HEK293 (cell line): Measurements from ENCODE around the gene OMA1.

ENCODE experiments used
- CTCF ChIA-PET: fragments of 350-600 bp; formaldehyde crosslinking; extraction: SDS; loops from one replicate; lab custom pipeline; 2021; ENCODE audit warnings: antibody characterized with exemption; lab: Yijun Ruan, JAX
- POLR2A ChIA-PET: fragments of 300-600 bp; formaldehyde crosslinking; extraction: SDS; loops from one replicate; lab custom pipeline; 2020; ENCODE audit warnings: antibody characterized with exemption, inconsistent platforms; lab: Yijun Ruan, JAX
- H3K27ac ChIP-seq: fragments of 200-500 bp; sonication (Bioruptor generic); 2 replicates; pipeline ENCODE4 v1.5.1; 2014; ENCODE audit warnings: low read depth, low read length, control low read depth, inconsistent platforms; ENCODE audit errors: extremely low read depth
- H3K36me3 ChIP-seq, 2 experiments: fragments of 200-500 bp in 1 of 2; sonication (Bioruptor generic) in 1 of 2; 1 replicate in 1 of 2; 2 replicates in 1 of 2; pipeline ENCODE4 v1.5.1; 2014 to 2017; ENCODE audit warnings: inconsistent platforms in 2 of 2, low read length in 2 of 2; ENCODE audit not compliant: control insufficient read depth in 2 of 2, insufficient read depth in 1 of 2
- H3K4me1 ChIP-seq: fragments of 200-500 bp; sonication (Bioruptor generic); 2 replicates; pipeline ENCODE4 v1.5.1; 2014; ENCODE audit warnings: mild to moderate bottlenecking, low read length, inconsistent platforms; ENCODE audit not compliant: control insufficient read depth, insufficient read depth
- H3K4me3 ChIP-seq: 2 replicates; pipeline ENCODE4 v1.5.1; 2011; ENCODE audit warnings: low read depth, mild to moderate bottlenecking, control low read depth, low read length, moderate library complexity
- H3K9me3 ChIP-seq: fragments of 200-500 bp; sonication (Bioruptor generic); 2 replicates; pipeline ENCODE4 v1.5.1; 2014; ENCODE audit warnings: low read depth, low read length, inconsistent platforms; ENCODE audit not compliant: control insufficient read depth, insufficient read depth
- HOXA7 ChIP-seq: sonication (generic); formaldehyde crosslinking; IDR thresholded peaks from 2 replicates; pipeline ENCODE4 v1.8.1; 2022; ENCODE audit warnings: missing genetic modification reagents, borderline replicate concordance
- HOXC10 ChIP-seq: sonication (generic); formaldehyde crosslinking; IDR thresholded peaks from 2 replicates; pipeline ENCODE4 v1.8.1; 2023; ENCODE audit warnings: mild to moderate bottlenecking, missing genetic modification reagents
- KLF7 ChIP-seq: fragments of 450-650 bp; formaldehyde crosslinking; IDR thresholded peaks from 2 replicates; pipeline ENCODE4 v1.5.1; 2016; ENCODE audit warnings: missing biosample characterization, missing genetic modification characterization, borderline replicate concordance
- KLF8 ChIP-seq: fragments of 450-650 bp; formaldehyde crosslinking; IDR thresholded peaks from 2 replicates; pipeline ENCODE4 v1.5.1; 2016; ENCODE audit warnings: missing biosample characterization, missing genetic modification characterization
- MZF1 ChIP-seq: fragments of 450-650 bp; formaldehyde crosslinking; IDR thresholded peaks from 2 replicates; pipeline ENCODE4 v1.5.1; 2017; ENCODE audit warnings: missing biosample characterization, missing genetic modification characterization, borderline replicate concordance
- RBAK ChIP-seq: fragments of 450-650 bp; formaldehyde crosslinking; IDR thresholded peaks from 2 replicates; pipeline ENCODE4 v1.5.1; 2016; ENCODE audit warnings: missing biosample characterization, missing genetic modification characterization
- YY1 ChIP-seq: fragments of 450-650 bp; formaldehyde crosslinking; IDR thresholded peaks from 2 replicates; pipeline ENCODE4 v1.5.1; 2018; ENCODE audit warnings: missing biosample characterization, missing genetic modification characterization
- ZBTB17 ChIP-seq: fragments of 450-650 bp; formaldehyde crosslinking; IDR thresholded peaks from 2 replicates; pipeline ENCODE4 v1.5.1; 2016; ENCODE audit warnings: missing biosample characterization, missing genetic modification characterization
- ZEB2 ChIP-seq: fragments of 450-650 bp; formaldehyde crosslinking; IDR thresholded peaks from 2 replicates; pipeline ENCODE4 v1.5.1; 2016; ENCODE audit warnings: missing biosample characterization, missing genetic modification characterization
- ZNF155 ChIP-seq: fragments of 450-650 bp; formaldehyde crosslinking; IDR thresholded peaks from 2 replicates; pipeline ENCODE4 v1.5.1; 2016; ENCODE audit warnings: missing biosample characterization, missing genetic modification characterization
- ZNF175 ChIP-seq: fragments of 450-650 bp; formaldehyde crosslinking; IDR thresholded peaks from 2 replicates; pipeline ENCODE4 v1.5.1; 2016; ENCODE audit warnings: missing biosample characterization, missing genetic modification characterization
- ZNF266 ChIP-seq: fragments of 450-650 bp; formaldehyde crosslinking; IDR thresholded peaks from 2 replicates; pipeline ENCODE4 v1.5.1; 2016; ENCODE audit warnings: missing biosample characterization, missing genetic modification characterization, low read depth
- ZNF324 ChIP-seq: fragments of 450-650 bp; formaldehyde crosslinking; IDR thresholded peaks from 2 replicates; pipeline ENCODE4 v1.5.1; 2016; ENCODE audit warnings: missing biosample characterization, missing genetic modification characterization
- ZNF335 ChIP-seq: fragments of 450-650 bp; formaldehyde crosslinking; conservative IDR thresholded peaks from 2 replicates; pipeline ENCODE4 v1.5.1; 2016; ENCODE audit warnings: missing biosample characterization, missing genetic modification characterization
- ZNF350 ChIP-seq: fragments of 450-650 bp; formaldehyde crosslinking; IDR thresholded peaks from 2 replicates; pipeline ENCODE4 v1.5.0; 2017; ENCODE audit warnings: missing biosample characterization, mild to moderate bottlenecking, missing genetic modification characterization
- ZNF37A ChIP-seq: fragments of 450-650 bp; IDR thresholded peaks from 2 replicates; pipeline ENCODE4 v1.5.1; 2018; ENCODE audit warnings: missing biosample characterization, missing genetic modification characterization
- ZNF404 ChIP-seq: fragments of 450-650 bp; formaldehyde crosslinking; IDR thresholded peaks from 2 replicates; pipeline ENCODE4 v1.5.1; 2017; ENCODE audit warnings: missing biosample characterization, missing genetic modification characterization
- ZNF426 ChIP-seq: fragments of 450-650 bp; formaldehyde crosslinking; IDR thresholded peaks from 2 replicates; pipeline ENCODE4 v1.5.1; 2017; ENCODE audit warnings: missing biosample characterization, missing genetic modification characterization, mild to moderate bottlenecking, inconsistent platforms, moderate library complexity
- ZNF473 ChIP-seq: fragments of 450-650 bp; formaldehyde crosslinking; IDR thresholded peaks from 2 replicates; pipeline ENCODE4 v1.5.1; 2017; ENCODE audit warnings: missing biosample characterization, missing genetic modification characterization
- ZNF677 ChIP-seq: fragments of 450-650 bp; IDR thresholded peaks from 2 replicates; pipeline ENCODE4 v1.5.0; 2018; ENCODE audit warnings: missing biosample characterization, mild to moderate bottlenecking, missing genetic modification characterization, moderate library complexity
- ZNF76 ChIP-seq: fragments of 450-650 bp; formaldehyde crosslinking; IDR thresholded peaks from 2 replicates; pipeline ENCODE4; 2016; ENCODE audit warnings: low read depth, missing biosample characterization, missing genetic modification characterization, borderline replicate concordance
- ZNF830 ChIP-seq: fragments of 450-650 bp; IDR thresholded peaks from 2 replicates; pipeline ENCODE4 v1.5.0; 2018; ENCODE audit warnings: missing biosample characterization, missing genetic modification characterization, low read depth, mild to moderate bottlenecking, moderate library complexity
- TF ChIP-seq, protein P1 (sequence below): fragments of 450-650 bp; formaldehyde crosslinking; IDR thresholded peaks from 2 replicates; pipeline ENCODE4 v1.5.1; 2016; ENCODE audit warnings: missing biosample characterization, missing genetic modification characterization
- TF ChIP-seq, protein P2 (sequence below): fragments of 450-650 bp; formaldehyde crosslinking; IDR thresholded peaks from 2 replicates; pipeline ENCODE4 v1.5.1; 2016; ENCODE audit warnings: missing biosample characterization, missing genetic modification characterization
- TF ChIP-seq, protein P3 (sequence below): fragments of 450-650 bp; formaldehyde crosslinking; IDR thresholded peaks from 2 replicates; pipeline ENCODE4; 2016; ENCODE audit warnings: missing biosample characterization, missing genetic modification characterization
- TF ChIP-seq, protein P4 (sequence below): fragments of 450-650 bp; formaldehyde crosslinking; IDR thresholded peaks from 2 replicates; pipeline ENCODE4 v1.5.1; 2016; ENCODE audit warnings: missing biosample characterization, missing genetic modification characterization
- TF ChIP-seq, protein P5 (sequence below): fragments of 450-650 bp; formaldehyde crosslinking; IDR thresholded peaks from 2 replicates; pipeline ENCODE4 v1.5.1; 2016; ENCODE audit warnings: missing biosample characterization, missing genetic modification characterization

The OMA1 gene

DNA sequence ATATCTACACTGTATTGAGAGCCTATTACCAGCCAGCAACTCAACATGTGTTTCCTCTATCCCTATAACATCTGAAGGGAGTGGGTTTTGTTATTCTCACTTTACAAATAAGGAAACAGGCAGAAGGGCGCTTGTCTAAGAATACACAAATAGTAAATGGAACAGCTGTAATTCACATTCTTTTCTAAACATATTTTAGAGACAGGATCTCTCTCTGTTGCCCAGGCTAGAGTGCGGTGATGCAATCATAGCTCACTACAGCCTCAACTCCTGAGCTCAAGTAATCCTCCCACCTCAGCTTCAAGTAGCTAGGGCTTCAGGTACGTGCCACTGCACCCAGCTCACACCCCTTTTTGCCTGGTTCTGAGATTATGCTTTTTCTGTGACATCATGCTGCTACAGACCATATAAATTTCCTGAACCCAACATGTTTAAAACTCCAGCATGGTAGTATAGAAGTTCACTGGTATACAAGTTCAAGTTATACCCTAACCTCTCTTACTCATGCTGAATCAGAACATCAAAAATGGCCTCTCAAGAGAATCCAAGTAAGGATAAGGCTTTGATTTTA lies 39.1 kb upstream of the OMA1 start:
- Histone ChIP-seq H3K4me1 (no peaks in the 10 kb centered on the region), H3K4me3 (no peak overlapping the region), H3K27ac (no peak overlapping the region), H3K36me3 (no peaks in the 10 kb centered on the region), H3K9me3 (no peaks in the 10 kb centered on the region)
- TF ChIP-seq HOXA7 (CRISPR knock-in tag) (no peak), ZNF37A (tag by site-specific recombination) (no peak), ZNF350 (tag by site-specific recombination) (no peak), ZNF155 (tag by site-specific recombination) (no peak), ZBTB17 (tag by site-specific recombination) (no peak), ZNF426 (no peak), ZEB2 (tag by site-specific recombination) (no peak), ZNF335 (tag by site-specific recombination) (no peak), RBAK (tag by site-specific recombination) (no peak)
- TF ChIP-seq, protein P1, sequence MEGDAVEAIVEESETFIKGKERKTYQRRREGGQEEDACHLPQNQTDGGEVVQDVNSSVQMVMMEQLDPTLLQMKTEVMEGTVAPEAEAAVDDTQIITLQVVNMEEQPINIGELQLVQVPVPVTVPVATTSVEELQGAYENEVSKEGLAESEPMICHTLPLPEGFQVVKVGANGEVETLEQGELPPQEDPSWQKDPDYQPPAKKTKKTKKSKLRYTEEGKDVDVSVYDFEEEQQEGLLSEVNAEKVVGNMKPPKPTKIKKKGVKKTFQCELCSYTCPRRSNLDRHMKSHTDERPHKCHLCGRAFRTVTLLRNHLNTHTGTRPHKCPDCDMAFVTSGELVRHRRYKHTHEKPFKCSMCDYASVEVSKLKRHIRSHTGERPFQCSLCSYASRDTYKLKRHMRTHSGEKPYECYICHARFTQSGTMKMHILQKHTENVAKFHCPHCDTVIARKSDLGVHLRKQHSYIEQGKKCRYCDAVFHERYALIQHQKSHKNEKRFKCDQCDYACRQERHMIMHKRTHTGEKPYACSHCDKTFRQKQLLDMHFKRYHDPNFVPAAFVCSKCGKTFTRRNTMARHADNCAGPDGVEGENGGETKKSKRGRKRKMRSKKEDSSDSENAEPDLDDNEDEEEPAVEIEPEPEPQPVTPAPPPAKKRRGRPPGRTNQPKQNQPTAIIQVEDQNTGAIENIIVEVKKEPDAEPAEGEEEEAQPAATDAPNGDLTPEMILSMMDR (tag by site-specific recombination) = no peak
- TF ChIP-seq, protein P2, sequence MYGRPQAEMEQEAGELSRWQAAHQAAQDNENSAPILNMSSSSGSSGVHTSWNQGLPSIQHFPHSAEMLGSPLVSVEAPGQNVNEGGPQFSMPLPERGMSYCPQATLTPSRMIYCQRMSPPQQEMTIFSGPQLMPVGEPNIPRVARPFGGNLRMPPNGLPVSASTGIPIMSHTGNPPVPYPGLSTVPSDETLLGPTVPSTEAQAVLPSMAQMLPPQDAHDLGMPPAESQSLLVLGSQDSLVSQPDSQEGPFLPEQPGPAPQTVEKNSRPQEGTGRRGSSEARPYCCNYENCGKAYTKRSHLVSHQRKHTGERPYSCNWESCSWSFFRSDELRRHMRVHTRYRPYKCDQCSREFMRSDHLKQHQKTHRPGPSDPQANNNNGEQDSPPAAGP (tag by site-specific recombination) = no peak
- POLR2A ChIA-PET = no interaction called here
- CTCF ChIA-PET = no interaction called here

DNA sequence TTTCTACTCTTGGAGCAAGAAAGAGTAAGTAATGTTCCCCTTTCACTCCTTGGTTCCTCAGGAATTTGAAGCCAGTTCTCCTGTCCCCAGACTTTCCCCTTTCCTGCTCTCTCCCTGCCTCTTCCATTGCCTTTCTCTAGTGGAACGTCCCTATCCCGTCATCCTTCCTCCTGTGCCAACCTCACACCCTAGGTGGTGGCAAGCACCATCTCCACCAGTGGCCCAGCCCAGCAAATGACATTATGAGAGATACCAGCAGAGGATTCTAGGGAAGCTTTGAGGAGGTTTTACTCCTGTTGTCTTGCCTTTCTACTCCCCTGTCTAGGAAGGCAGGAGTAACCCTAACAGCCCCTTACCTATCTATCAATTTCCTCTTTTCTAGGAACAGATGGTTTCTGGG lies 38.6 kb upstream of the OMA1 start:
- no peaks in the 10 kb centered on the region for H3K4me1 ChIP-seq
- ChIA-PET POLR2A (no interaction called here), CTCF (no interaction called here)
- H3K27ac ChIP-seq = no peak overlapping the region
- no peak overlapping the region for H3K4me3 ChIP-seq
- no peaks in the 10 kb centered on the region for H3K36me3 ChIP-seq
- no peaks in the 10 kb centered on the region for H3K9me3 ChIP-seq
- TF ChIP-seq ZNF830 (tag by site-specific recombination) (no peak), ZNF677 (tag by site-specific recombination) (no peak), ZBTB17 (tag by site-specific recombination) (no peak), ZNF76 (tag by site-specific recombination) (no peak), ZNF266 (no peak), ZNF324 (tag by site-specific recombination) (no peak), YY1 (tag by site-specific recombination) (no peak), ZNF426 (no peak), ZNF175 (tag by site-specific recombination) (no peak), ZNF473 (tag by site-specific recombination) (no peak), HOXC10 (CRISPR knock-in tag) (no peak), KLF8 (tag by site-specific recombination) (no peak), KLF7 (tag by site-specific recombination) (no peak), MZF1 (tag by site-specific recombination) (no peak), ZNF404 (tag by site-specific recombination) (no peak)
- TF ChIP-seq, protein P3, sequence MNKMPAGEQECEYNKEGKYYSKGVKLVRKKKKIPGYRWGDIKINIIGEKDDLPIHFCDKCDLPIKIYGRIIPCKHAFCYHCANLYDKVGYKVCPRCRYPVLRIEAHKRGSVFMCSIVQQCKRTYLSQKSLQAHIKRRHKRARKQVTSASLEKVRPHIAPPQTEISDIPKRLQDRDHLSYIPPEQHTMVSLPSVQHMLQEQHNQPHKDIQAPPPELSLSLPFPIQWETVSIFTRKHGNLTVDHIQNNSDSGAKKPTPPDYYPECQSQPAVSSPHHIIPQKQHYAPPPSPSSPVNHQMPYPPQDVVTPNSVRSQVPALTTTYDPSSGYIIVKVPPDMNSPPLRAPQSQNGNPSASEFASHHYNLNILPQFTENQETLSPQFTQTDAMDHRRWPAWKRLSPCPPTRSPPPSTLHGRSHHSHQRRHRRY (tag by site-specific recombination) = no peak
- TF ChIP-seq, protein P4, sequence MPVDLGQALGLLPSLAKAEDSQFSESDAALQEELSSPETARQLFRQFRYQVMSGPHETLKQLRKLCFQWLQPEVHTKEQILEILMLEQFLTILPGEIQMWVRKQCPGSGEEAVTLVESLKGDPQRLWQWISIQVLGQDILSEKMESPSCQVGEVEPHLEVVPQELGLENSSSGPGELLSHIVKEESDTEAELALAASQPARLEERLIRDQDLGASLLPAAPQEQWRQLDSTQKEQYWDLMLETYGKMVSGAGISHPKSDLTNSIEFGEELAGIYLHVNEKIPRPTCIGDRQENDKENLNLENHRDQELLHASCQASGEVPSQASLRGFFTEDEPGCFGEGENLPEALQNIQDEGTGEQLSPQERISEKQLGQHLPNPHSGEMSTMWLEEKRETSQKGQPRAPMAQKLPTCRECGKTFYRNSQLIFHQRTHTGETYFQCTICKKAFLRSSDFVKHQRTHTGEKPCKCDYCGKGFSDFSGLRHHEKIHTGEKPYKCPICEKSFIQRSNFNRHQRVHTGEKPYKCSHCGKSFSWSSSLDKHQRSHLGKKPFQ (tag by site-specific recombination) = no peak
- TF ChIP-seq, protein P5, sequence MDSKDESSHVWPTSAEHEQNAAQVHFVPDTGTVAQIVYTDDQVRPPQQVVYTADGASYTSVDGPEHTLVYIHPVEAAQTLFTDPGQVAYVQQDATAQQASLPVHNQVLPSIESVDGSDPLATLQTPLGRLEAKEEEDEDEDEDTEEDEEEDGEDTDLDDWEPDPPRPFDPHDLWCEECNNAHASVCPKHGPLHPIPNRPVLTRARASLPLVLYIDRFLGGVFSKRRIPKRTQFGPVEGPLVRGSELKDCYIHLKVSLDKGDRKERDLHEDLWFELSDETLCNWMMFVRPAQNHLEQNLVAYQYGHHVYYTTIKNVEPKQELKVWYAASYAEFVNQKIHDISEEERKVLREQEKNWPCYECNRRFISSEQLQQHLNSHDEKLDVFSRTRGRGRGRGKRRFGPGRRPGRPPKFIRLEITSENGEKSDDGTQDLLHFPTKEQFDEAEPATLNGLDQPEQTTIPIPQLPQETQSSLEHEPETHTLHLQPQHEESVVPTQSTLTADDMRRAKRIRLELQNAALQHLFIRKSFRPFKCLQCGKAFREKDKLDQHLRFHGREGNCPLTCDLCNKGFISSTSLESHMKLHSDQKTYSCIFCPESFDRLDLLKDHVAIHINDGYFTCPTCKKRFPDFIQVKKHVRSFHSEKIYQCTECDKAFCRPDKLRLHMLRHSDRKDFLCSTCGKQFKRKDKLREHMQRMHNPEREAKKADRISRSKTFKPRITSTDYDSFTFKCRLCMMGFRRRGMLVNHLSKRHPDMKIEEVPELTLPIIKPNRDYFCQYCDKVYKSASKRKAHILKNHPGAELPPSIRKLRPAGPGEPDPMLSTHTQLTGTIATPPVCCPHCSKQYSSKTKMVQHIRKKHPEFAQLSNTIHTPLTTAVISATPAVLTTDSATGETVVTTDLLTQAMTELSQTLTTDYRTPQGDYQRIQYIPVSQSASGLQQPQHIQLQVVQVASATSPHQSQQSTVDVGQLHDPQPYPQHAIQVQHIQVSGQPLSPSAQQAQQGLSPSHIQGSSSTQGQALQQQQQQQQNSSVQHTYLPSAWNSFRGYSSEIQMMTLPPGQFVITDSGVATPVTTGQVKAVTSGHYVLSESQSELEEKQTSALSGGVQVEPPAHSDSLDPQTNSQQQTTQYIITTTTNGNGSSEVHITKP (tag by site-specific recombination) = no peak
